HepG2 (cell line): ENCODE results near the gene MRPL18. TPM values are rescaled to one million over a fixed set of nuclear protein-coding genes. Genes with fewer than 3 reads are reported as not detected.

ENCODE experiments used
- ELK4 ChIP-seq: sonication (generic); formaldehyde crosslinking; IDR thresholded peaks from 2 replicates; pipeline ENCODE4 v1.9.0; 2021; ENCODE audit warnings: missing genetic modification reagents, borderline replicate concordance
- FOXK2 ChIP-seq: fragments of 450-650 bp; IDR thresholded peaks from 2 replicates; pipeline ENCODE4 v1.6.1; 2016
- GATAD2A ChIP-seq: IDR thresholded peaks from 2 replicates; pipeline ENCODE4 v1.6.1; 2016
- GZF1 ChIP-seq: sonication (generic); formaldehyde crosslinking; IDR thresholded peaks from 2 replicates; pipeline ENCODE4 v1.5.1; 2020; ENCODE audit warnings: mild to moderate bottlenecking, missing genetic modification reagents
- HNF4G ChIP-seq, 2 experiments: sonication (generic) in 1 of 2; formaldehyde crosslinking in 1 of 2; IDR thresholded peaks; 2 replicates each; pipeline versions ENCODE4 v1.4.0 to v1.6.1; 2011 to 2020; ENCODE audit warnings: borderline replicate concordance in 2 of 2, low read depth in 2 of 2, mild to moderate bottlenecking in 2 of 2, low read length in 1 of 2, missing genetic modification reagents in 1 of 2, moderate library complexity in 1 of 2
- KIAA2018 ChIP-seq: sonication (generic); formaldehyde crosslinking; IDR thresholded peaks from 2 replicates; pipeline ENCODE4 v1.5.0; 2020; ENCODE audit warnings: mild to moderate bottlenecking, missing genetic modification reagents, borderline replicate concordance
- KLF15 ChIP-seq: sonication (generic); formaldehyde crosslinking; IDR thresholded peaks from 2 replicates; pipeline ENCODE4 v1.8.1; 2023; ENCODE audit warnings: borderline replicate concordance, mild to moderate bottlenecking, inconsistent platforms, missing genetic modification reagents, mixed read lengths
- MTERF4 ChIP-seq: sonication (generic); formaldehyde crosslinking; IDR thresholded peaks from 2 replicates; pipeline ENCODE4 v1.8.0; 2023; ENCODE audit warnings: mild to moderate bottlenecking, missing genetic modification reagents
- MXI1 ChIP-seq: IDR thresholded peaks from 3 replicates; pipeline ENCODE4 v1.6.1; 2012; ENCODE audit warnings: low read depth, low read length, inconsistent platforms, borderline replicate concordance
- SMAD9 ChIP-seq: sonication (generic); formaldehyde crosslinking; IDR thresholded peaks from 2 replicates; pipeline ENCODE4 v1.5.1; 2020; ENCODE audit warnings: mild to moderate bottlenecking, missing genetic modification reagents
- TP53 ChIP-seq: sonication (generic); formaldehyde crosslinking; conservative IDR thresholded peaks from 2 replicates; pipeline ENCODE4 v1.4.0; 2020; ENCODE audit warnings: missing genetic modification reagents
- TSC22D2 ChIP-seq: sonication (generic); formaldehyde crosslinking; IDR thresholded peaks from 2 replicates; pipeline ENCODE4 v1.5.1; 2020; ENCODE audit warnings: missing genetic modification reagents, mild to moderate bottlenecking, borderline replicate concordance
- ZNF281 ChIP-seq: sonication (generic); formaldehyde crosslinking; IDR thresholded peaks from 2 replicates; pipeline ENCODE4 v1.4.0; 2020; ENCODE audit warnings: missing genetic modification reagents, borderline replicate concordance
- ZNF772 ChIP-seq: sonication (generic); formaldehyde crosslinking; IDR thresholded peaks from 2 replicates; pipeline ENCODE4 v1.5.0; 2020; ENCODE audit warnings: mild to moderate bottlenecking, missing genetic modification reagents
- polyA plus RNA-seq, 8 experiments: library from polyadenylated mRNA; depleted of rRNA in 3 of 8; stranded (reverse) in 7 of 8; unstranded in 1 of 8; fragments of >200 nt; fragmentation: Illumina TruSeq in 4 of 8; extraction: Trizol in 4 of 8; gene quantifications; 2 replicates each; pipeline versions ENCODE4 v1.2.1 to v1.2.3, GENCODE V29; 2011 to 2016; ENCODE audit warnings: low read depth in 4 of 8, missing spikeins in 1 of 8, mixed read lengths in 1 of 8; ENCODE audit not compliant: insufficient read depth in 1 of 8
- total RNA-seq, 5 experiments: library from RNA; depleted of rRNA; stranded (reverse); fragments of >200 nt; fragmentation: Illumina TruSeq; extraction: Trizol; gene quantifications; 2 replicates each; pipeline ENCODE4 v1.2.3, GENCODE V29; 2016; ENCODE audit warnings: low read depth in 1 of 5

Gene MRPL18
- total and polyA plus RNA-seq, 2 of the 13 experiments (the other 11 are each of a cell fraction or from before 2014, with no cell fraction given): 85.6 to 176 TPM

GRCh38 chr6:159789377-159790148, 704 bp upstream of the MRPL18 start, which contains the start of gene TCP1 (continued):
- peak; percentile 84; the same call in 1 of the 2 replicates for TF ChIP-seq KIAA2018
- TF ChIP-seq FOXK2: peak; percentile 97
- TF ChIP-seq MTERF4: no peak
- peak; percentile 93; the same call in 2 of the 3 replicates for TF ChIP-seq MXI1
- TF ChIP-seq TP53 (CRISPR knock-in tag): no peak
- TF ChIP-seq TSC22D2 (CRISPR knock-in tag): peak; percentile 83
- TF ChIP-seq HNF4G (IDR thresholded peaks at IDR 0.05; ENCODE audit: borderline replicate concordance, low read depth, low read length): peak; percentile 26; the same call in 1 of the 2 replicates
- no peak; the same call in 1 of the 2 replicates for TF ChIP-seq HNF4G (CRISPR knock-in tag; IDR thresholded peaks at IDR 0.05; ENCODE audit: borderline replicate concordance, low read depth)
- TF ChIP-seq KLF15: no peak; the same call in 1 of the 2 replicates
- TF ChIP-seq ZNF281 (CRISPR knock-in tag): no peak; the same call in 1 of the 2 replicates
- TF ChIP-seq ELK4 (CRISPR knock-in tag): no peak
- TF ChIP-seq ZNF772: no peak
- peak; percentile 84 for TF ChIP-seq GZF1 (CRISPR knock-in tag)
- TF ChIP-seq SMAD9 (CRISPR knock-in tag): 0 out of 2 replicates have a peak, but pooled peaks have one; percentile 65
- peak; percentile 53 for TF ChIP-seq GATAD2A
